ENCODE data around the gene TYW1.
"Not testable (repeated sequence)": the region's sequence is repeated elsewhere in the genome, so short reads cannot be mapped to it uniquely, and the experiment has no call there.

- TF ChIP-seq CTCF (IDR thresholded peaks at IDR 0.05; ENCODE audit: insufficient read depth, low read length, poor library complexity, severe bottlenecking); EZH2phosphoT487 (conservative IDR thresholded peaks at IDR 0.05; ENCODE audit: low read length): not testable (repeated sequence)
These were observed 269.4 kb downstream of the TYW1 start for GRCh38 chr7:67266070-67266469.
